CD14-positive monocyte (primary cell): Measurements from ENCODE around the gene MTFMT. TPM values are rescaled to one million over a fixed set of nuclear protein-coding genes. Genes with fewer than 3 reads are reported as not detected.

Experiments
- DNase-seq, 3 donors: peaks; one replicate each; pipeline ENCODE4 v3.0.0-alpha.2; 2011 to 2022
- H2AFZ ChIP-seq: 2 replicates; pipeline ENCODE4 v1.6.0; 2012; ENCODE audit warnings: mild to moderate bottlenecking, low read depth, low read length, inconsistent platforms; ENCODE audit not compliant: insufficient read depth, poor library complexity, severe bottlenecking
- H3K27ac ChIP-seq, 2 donors: 1 replicate in 1 of 2; 2 replicates in 1 of 2; pipeline ENCODE4 v1.5.1; 2012 to 2013; ENCODE audit warnings: low read length in 2 of 2, control low read depth in 1 of 2, inconsistent platforms in 1 of 2, low read depth in 1 of 2, mild to moderate bottlenecking in 1 of 2
- H3K27me3 ChIP-seq, 2 donors: one replicate each; pipeline versions ENCODE4 v1.6.0 to v1.6.1; 2011 to 2013; ENCODE audit warnings: low read length in 2 of 2; ENCODE audit not compliant: control insufficient read depth in 2 of 2, insufficient read depth in 2 of 2
- H3K36me3 ChIP-seq, 2 donors: replicated peaks in 1 of 2; 1 replicate in 1 of 2; 2 replicates in 1 of 2; pipeline versions ENCODE4 v1.5.1 to v1.6.1; 2012 to 2013; ENCODE audit warnings: low read length in 2 of 2, control low read depth in 1 of 2, inconsistent platforms in 1 of 2, mild to moderate bottlenecking in 1 of 2; ENCODE audit not compliant: insufficient read depth in 2 of 2, control insufficient read depth in 1 of 2
- H3K4me1 ChIP-seq, 2 donors: 1 replicate in 1 of 2; 2 replicates in 1 of 2; pipeline versions ENCODE4 v1.5.1 to v1.6.1; 2012 to 2013; ENCODE audit warnings: low read length in 2 of 2, control low read depth in 1 of 2, inconsistent platforms in 1 of 2, mild to moderate bottlenecking in 1 of 2, moderate library complexity in 1 of 2; ENCODE audit not compliant: insufficient read depth in 2 of 2, control insufficient read depth in 1 of 2
- H3K4me2 ChIP-seq: replicated peaks from 2 replicates; pipeline ENCODE3; 2012; ENCODE audit warnings: low read length, moderate library complexity, mild to moderate bottlenecking; ENCODE audit not compliant: poor library complexity, severe bottlenecking; ENCODE audit errors: extremely low read depth
- H3K4me3 ChIP-seq, 3 experiments: fragments of 200-600 bp in 1 of 3; sonication (generic) in 1 of 3; replicated peaks in 1 of 3; 1 replicate in 2 of 3; 2 replicates in 1 of 3; pipeline ENCODE4 v1.5.1; 2011 to 2013; ENCODE audit warnings: low read length in 3 of 3, mild to moderate bottlenecking in 3 of 3, control low read depth in 2 of 3, low read depth in 2 of 3, inconsistent platforms in 1 of 3, moderate library complexity in 1 of 3
- H3K79me2 ChIP-seq: 2 replicates; pipeline ENCODE4 v1.6.0; 2012; ENCODE audit warnings: mild to moderate bottlenecking, control low read depth, inconsistent platforms, low read length, moderate library complexity; ENCODE audit not compliant: insufficient read depth
- H3K9ac ChIP-seq: 2 replicates; pipeline ENCODE4 v1.6.0; 2017; ENCODE audit warnings: low read length, mild to moderate bottlenecking; ENCODE audit not compliant: insufficient read depth, poor library complexity, severe bottlenecking
- H3K9me3 ChIP-seq, 2 donors: replicated peaks in 1 of 2; 1 replicate in 1 of 2; 2 replicates in 1 of 2; pipeline versions ENCODE4 v1.5.1 to v1.6.1; 2012 to 2013; ENCODE audit warnings: low read length in 2 of 2, control low read depth in 1 of 2; ENCODE audit not compliant: control insufficient read depth in 1 of 2, insufficient read depth in 1 of 2
- H4K20me1 ChIP-seq: 2 replicates; pipeline ENCODE4 v1.6.0; 2012; ENCODE audit warnings: mild to moderate bottlenecking, low read length, control low read depth, moderate library complexity; ENCODE audit not compliant: insufficient read depth
- H3K27ac Mint-ChIP-seq, 7 donors: one replicate each; pipeline ENCODE4 v1.8.0; 2020; ENCODE audit warnings: mild to moderate bottlenecking in 7 of 7, mixed read lengths in 7 of 7, moderate library complexity in 6 of 7, inconsistent platforms in 2 of 7
- H3K27me3 Mint-ChIP-seq, 3 donors: one replicate each; pipeline ENCODE4 v1.8.0; 2021 to 2022; ENCODE audit warnings: low read depth in 3 of 3, mild to moderate bottlenecking in 3 of 3, mixed read lengths in 3 of 3, moderate library complexity in 3 of 3, inconsistent platforms in 1 of 3
- H3K36me3 Mint-ChIP-seq, 2 donors: one replicate each; pipeline ENCODE4 v1.8.0; 2020; ENCODE audit warnings: mixed read lengths in 2 of 2, inconsistent platforms in 1 of 2, mild to moderate bottlenecking in 1 of 2
- H3K4me1 Mint-ChIP-seq: one replicate; pipeline ENCODE4 v1.8.0; 2020; ENCODE audit warnings: mild to moderate bottlenecking, mixed read lengths
- H3K4me3 Mint-ChIP-seq, 2 donors: one replicate each; pipeline ENCODE4 v1.8.0; 2020; ENCODE audit warnings: mild to moderate bottlenecking in 2 of 2, mixed read lengths in 2 of 2, moderate library complexity in 1 of 2
- H3K9me3 Mint-ChIP-seq, 7 donors: one replicate each; pipeline ENCODE4 v1.8.0; 2020 to 2022; ENCODE audit warnings: mixed read lengths in 7 of 7, mild to moderate bottlenecking in 6 of 7, moderate library complexity in 6 of 7, inconsistent platforms in 2 of 7
- WGBS: methylation state at CpG from one replicate; pipeline ENCODE4 v1.1.5; 2013; ENCODE audit warnings: missing lambda C conversion rate; ENCODE audit not compliant: insufficient coverage; 5-methylcytosine and 5-hydroxymethylcytosine counted together
- intact Hi-C, 2 donors: fragments of 100-400 bp; cut with micrococcal nuclease; formaldehyde crosslinking; loops; one replicate each; pipeline versions ENCODE4 v1.15.0 to v1.15.1; 2023
- polyA plus RNA-seq, 3 donors: library from polyadenylated mRNA; depleted of rRNA in 1 of 3; unstranded in 2 of 3; stranded (reverse) in 1 of 3; fragments of 300-500 nt in 2 of 3; fragments of >200 nt in 1 of 3; fragmentation: Illumina TruSeq in 2 of 3; gene quantifications; 1 replicate in 2 of 3; 2 replicates in 1 of 3; pipeline ENCODE4 v1.2.3, GENCODE V29; 2012 to 2021
- TF ChIP-seq, protein P1 (sequence below): fragments of 200-600 bp; IDR thresholded peaks from one replicate; pipeline ENCODE4 v1.8.0; 2022; ENCODE audit warnings: antibody characterized with exemption, mild to moderate bottlenecking

The MTFMT gene
- polyA plus RNA-seq, 3 donors, result 5.1 to 10.8 (median 9.0) TPM

DNA sequence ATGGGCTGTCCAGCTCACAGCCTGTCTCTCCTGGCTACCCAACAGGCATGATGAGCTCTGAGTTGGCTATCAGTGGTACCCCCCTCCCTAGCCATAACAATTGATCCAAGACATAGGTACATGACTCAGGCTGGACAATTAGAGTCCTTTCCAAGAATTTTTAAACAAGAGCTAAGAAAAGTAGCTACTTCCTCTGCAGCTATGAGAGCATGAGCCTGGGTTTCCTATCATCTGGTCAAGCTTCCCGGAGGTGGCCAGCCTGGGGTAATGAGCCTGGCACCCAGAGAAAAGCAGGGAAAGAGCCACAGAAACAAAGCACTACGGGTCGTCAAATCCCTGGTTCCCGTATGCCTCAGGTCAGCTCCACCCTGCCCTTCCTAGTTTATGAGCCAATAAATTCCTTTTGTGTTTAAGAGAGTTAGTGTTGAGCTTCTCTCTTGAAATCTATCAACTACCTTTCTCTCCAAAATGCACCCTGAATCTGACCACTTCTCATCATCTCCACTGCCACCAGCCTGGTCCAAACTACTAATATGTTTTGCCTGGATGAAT lies 13.4 kb upstream of the MTFMT start:
- TF ChIP-seq, protein P1, sequence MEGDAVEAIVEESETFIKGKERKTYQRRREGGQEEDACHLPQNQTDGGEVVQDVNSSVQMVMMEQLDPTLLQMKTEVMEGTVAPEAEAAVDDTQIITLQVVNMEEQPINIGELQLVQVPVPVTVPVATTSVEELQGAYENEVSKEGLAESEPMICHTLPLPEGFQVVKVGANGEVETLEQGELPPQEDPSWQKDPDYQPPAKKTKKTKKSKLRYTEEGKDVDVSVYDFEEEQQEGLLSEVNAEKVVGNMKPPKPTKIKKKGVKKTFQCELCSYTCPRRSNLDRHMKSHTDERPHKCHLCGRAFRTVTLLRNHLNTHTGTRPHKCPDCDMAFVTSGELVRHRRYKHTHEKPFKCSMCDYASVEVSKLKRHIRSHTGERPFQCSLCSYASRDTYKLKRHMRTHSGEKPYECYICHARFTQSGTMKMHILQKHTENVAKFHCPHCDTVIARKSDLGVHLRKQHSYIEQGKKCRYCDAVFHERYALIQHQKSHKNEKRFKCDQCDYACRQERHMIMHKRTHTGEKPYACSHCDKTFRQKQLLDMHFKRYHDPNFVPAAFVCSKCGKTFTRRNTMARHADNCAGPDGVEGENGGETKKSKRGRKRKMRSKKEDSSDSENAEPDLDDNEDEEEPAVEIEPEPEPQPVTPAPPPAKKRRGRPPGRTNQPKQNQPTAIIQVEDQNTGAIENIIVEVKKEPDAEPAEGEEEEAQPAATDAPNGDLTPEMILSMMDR, result no peak
- H3K9me3 ChIP-seq, result no peaks in the 10 kb centered on the region
- H3K4me1 ChIP-seq, result no peaks in the 10 kb centered on the region
- H3K36me3 Mint-ChIP-seq, result no peaks in the 10 kb centered on the region
- H2AFZ ChIP-seq, result no peak overlapping the region
- no peak overlapping the region for H3K9ac ChIP-seq
- H3K27me3 Mint-ChIP-seq, result peaks cover 2 to 5% (median 4%) of the 10 kb centered on the region in 3 donors
- no peak overlapping the region for H3K4me3 Mint-ChIP-seq
- H3K9me3 Mint-ChIP-seq, result peaks cover 0 to 1% (median 0%) of the 10 kb centered on the region in 7 donors
- 90% methylated on average over 1 of the region's 4 CpGs for WGBS
- no peaks in the 10 kb centered on the region for H3K79me2 ChIP-seq
- no peaks in the 10 kb centered on the region for H4K20me1 ChIP-seq
- H3K27me3 ChIP-seq, result no peaks in the 10 kb centered on the region
- no peak overlapping the region for H3K4me3 ChIP-seq
- peak overlapping the region in 1 of 7 donors; percentile 30 for H3K27ac Mint-ChIP-seq
- no peak overlapping the region for H3K4me2 ChIP-seq
- H3K27ac ChIP-seq, result no peak overlapping the region
- H3K4me1 Mint-ChIP-seq, result no peaks in the 10 kb centered on the region
- no peak for DNase-seq
- intact Hi-C loops, result no loop called here
- H3K36me3 ChIP-seq, result no peaks in the 10 kb centered on the region

DNA sequence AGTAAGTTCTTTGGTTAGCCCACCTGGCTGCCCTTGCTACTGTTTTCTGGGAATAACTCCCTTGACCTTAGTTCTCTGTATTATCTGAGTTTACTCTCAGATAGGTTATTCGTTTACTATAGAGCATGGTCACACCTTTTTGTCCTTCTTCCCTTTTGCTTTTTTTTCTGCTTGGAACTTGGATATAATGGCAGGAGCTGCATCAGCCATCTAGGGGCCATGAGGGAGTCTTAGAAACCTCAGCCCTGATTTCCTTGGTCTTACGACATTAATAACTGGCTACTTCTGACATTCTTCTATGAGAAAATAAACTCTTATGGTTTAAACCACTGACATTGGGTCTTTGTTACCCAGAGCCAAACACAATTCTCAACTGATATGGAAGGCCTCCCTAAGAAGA lies 12.3 kb upstream of the MTFMT start:
- no peaks in the 10 kb centered on the region for H3K36me3 Mint-ChIP-seq
- no peak overlapping the region for H3K4me3 Mint-ChIP-seq
- Histone ChIP-seq H3K36me3 (no peaks in the 10 kb centered on the region), H3K4me3 (no peak overlapping the region), H4K20me1 (no peaks in the 10 kb centered on the region), H3K4me1 (no peaks in the 10 kb centered on the region), H2AFZ (no peak overlapping the region), H3K79me2 (no peaks in the 10 kb centered on the region), H3K27ac (no peak overlapping the region), H3K9me3 (no peaks in the 10 kb centered on the region), H3K9ac (no peak overlapping the region), H3K27me3 (no peaks in the 10 kb centered on the region), H3K4me2 (no peak overlapping the region)
- intact Hi-C loops, result no loop called here
- TF ChIP-seq, protein P1, result no peak
- H3K27me3 Mint-ChIP-seq, result peaks cover 2 to 7% (median 3%) of the 10 kb centered on the region in 3 donors
- H3K4me1 Mint-ChIP-seq, result no peaks in the 10 kb centered on the region
- no peak overlapping the region for H3K27ac Mint-ChIP-seq
- H3K9me3 Mint-ChIP-seq, result peaks cover 0 to 1% (median 0%) of the 10 kb centered on the region in 7 donors
- DNase-seq, result no peak
- 100% methylated on average over 1 of the region's 2 CpGs for WGBS
